NCI-H187 treated with DMSO at 0.1 percent for 48 hours (cell line): Measurements from ENCODE around the gene AMPD2.

Source experiments
- DNase-seq: peaks from one replicate; lab custom pipeline; 2025; lab: John Stamatoyannopoulos, UW

The AMPD2 gene

GRCh38 chr1:109617291-109617801, 2.3 kb upstream of the AMPD2 start:
- DNase-seq, result no peak

- DNase-seq, result no peak
Measured at GRCh38 chr1:109618661-109619575, 719 bp upstream of the AMPD2 start.

GRCh38 chr1:109620401-109620791, 759 bp downstream of the AMPD2 start:
- no peak for DNase-seq

- DNase-seq, result peak; percentile 28
Measured at GRCh38 chr1:109620841-109621286, 1.2 kb downstream of the AMPD2 start.

GRCh38 chr1:109621379-109622136, 1.9 kb downstream of the AMPD2 start:
- no peak for DNase-seq

GRCh38 chr1:109622137-109622892, 2.7 kb downstream of the AMPD2 start:
- no peak for DNase-seq

GRCh38 chr1:109622895-109623294, 3.3 kb downstream of the AMPD2 start:
- DNase-seq, result no peak

- no peak for DNase-seq
Measured at GRCh38 chr1:109623601-109624161, 4.0 kb downstream of the AMPD2 start.

GRCh38 chr1:109624201-109625010, 4.8 kb downstream of the AMPD2 start:
- no peak for DNase-seq

- DNase-seq, result no peak
Measured at GRCh38 chr1:109625176-109625575, 5.5 kb downstream of the AMPD2 start.

GRCh38 chr1:109625601-109626560, 6.2 kb downstream of the AMPD2 start:
- DNase-seq, result no peak

GRCh38 chr1:109626682-109627408, 7.2 kb downstream of the AMPD2 start:
- no peak for DNase-seq

- DNase-seq, result no peak
Measured at GRCh38 chr1:109627692-109628399, 8.2 kb downstream of the AMPD2 start.

- DNase-seq, result no peak
Measured at GRCh38 chr1:109628540-109629321, 9.1 kb downstream of the AMPD2 start.

- no peak for DNase-seq
Measured at GRCh38 chr1:109629372-109630030, 9.9 kb downstream of the AMPD2 start.

- DNase-seq, result no peak
Measured at GRCh38 chr1:109630081-109630897, 10.7 kb downstream of the AMPD2 start.
